Measurements from ENCODE around the gene WDFY4.

- peak in 5 of 7 experiments; percentile 48 to 98 (median 95) for TF ChIP-seq CTCF (IDR thresholded peaks at IDR 0.05)
- TF ChIP-seq EP300 (IDR thresholded peaks at IDR 0.05): no peak
Measured at GRCh38 chr10:48656241-48656913, 28.3 kb upstream of the WDFY4 start.
